Activated T-helper 2 cell treated with anti-CD3 and anti-CD28 coated beads, Interferon-gamma antibody, Interleukin-2, Interleukin-4, amounts not matched to agents 10 μg/mL and 5 μg/mL and 100 μg/mL, durations not matched to agents 14 hours and 24 hours and 36 hours (primary cell): Measurements from ENCODE around the gene LRRC3B. TPM values are rescaled to one million over a fixed set of nuclear protein-coding genes. Genes with fewer than 3 reads are reported as not detected.
"Not testable (repeated sequence)": the region's sequence is repeated elsewhere in the genome, so short reads cannot be mapped to it uniquely, and the experiment has no call there.

Experiments
- DNase-seq: peaks from one replicate; pipeline ENCODE4 v3.0.0; 2021; ENCODE audit warnings: low spot score
- H3K27ac Mint-ChIP-seq: one replicate; pipeline ENCODE4 v1.8.0; 2021; ENCODE audit warnings: mixed read lengths
- H3K27me3 Mint-ChIP-seq: one replicate; pipeline ENCODE4 v1.8.0; 2021; ENCODE audit warnings: low read depth, mixed read lengths
- H3K36me3 Mint-ChIP-seq: one replicate; pipeline ENCODE4 v1.8.0; 2021; ENCODE audit warnings: low read depth, mixed read lengths
- H3K4me1 Mint-ChIP-seq: one replicate; pipeline ENCODE4 v1.8.0; 2021; ENCODE audit warnings: low read depth, mixed read lengths
- H3K4me3 Mint-ChIP-seq: one replicate; pipeline ENCODE4 v1.8.0; 2021; ENCODE audit warnings: low read depth, mild to moderate bottlenecking, moderate library complexity, mixed read lengths
- H3K9me3 Mint-ChIP-seq: one replicate; pipeline ENCODE4 v1.8.0; 2021; ENCODE audit warnings: mixed read lengths
- intact Hi-C: fragments of 100-400 bp; cut with micrococcal nuclease; formaldehyde crosslinking; loops from one replicate; pipeline ENCODE4 v1.15.1; 2023
- total RNA-seq: library from RNA; stranded (reverse); gene quantifications from 2 replicates; pipeline ENCODE4 v1.2.3, GENCODE V29; 2022

Gene LRRC3B, protein sequence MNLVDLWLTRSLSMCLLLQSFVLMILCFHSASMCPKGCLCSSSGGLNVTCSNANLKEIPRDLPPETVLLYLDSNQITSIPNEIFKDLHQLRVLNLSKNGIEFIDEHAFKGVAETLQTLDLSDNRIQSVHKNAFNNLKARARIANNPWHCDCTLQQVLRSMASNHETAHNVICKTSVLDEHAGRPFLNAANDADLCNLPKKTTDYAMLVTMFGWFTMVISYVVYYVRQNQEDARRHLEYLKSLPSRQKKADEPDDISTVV
- not detected in 2 replicates for total RNA-seq

DNA sequence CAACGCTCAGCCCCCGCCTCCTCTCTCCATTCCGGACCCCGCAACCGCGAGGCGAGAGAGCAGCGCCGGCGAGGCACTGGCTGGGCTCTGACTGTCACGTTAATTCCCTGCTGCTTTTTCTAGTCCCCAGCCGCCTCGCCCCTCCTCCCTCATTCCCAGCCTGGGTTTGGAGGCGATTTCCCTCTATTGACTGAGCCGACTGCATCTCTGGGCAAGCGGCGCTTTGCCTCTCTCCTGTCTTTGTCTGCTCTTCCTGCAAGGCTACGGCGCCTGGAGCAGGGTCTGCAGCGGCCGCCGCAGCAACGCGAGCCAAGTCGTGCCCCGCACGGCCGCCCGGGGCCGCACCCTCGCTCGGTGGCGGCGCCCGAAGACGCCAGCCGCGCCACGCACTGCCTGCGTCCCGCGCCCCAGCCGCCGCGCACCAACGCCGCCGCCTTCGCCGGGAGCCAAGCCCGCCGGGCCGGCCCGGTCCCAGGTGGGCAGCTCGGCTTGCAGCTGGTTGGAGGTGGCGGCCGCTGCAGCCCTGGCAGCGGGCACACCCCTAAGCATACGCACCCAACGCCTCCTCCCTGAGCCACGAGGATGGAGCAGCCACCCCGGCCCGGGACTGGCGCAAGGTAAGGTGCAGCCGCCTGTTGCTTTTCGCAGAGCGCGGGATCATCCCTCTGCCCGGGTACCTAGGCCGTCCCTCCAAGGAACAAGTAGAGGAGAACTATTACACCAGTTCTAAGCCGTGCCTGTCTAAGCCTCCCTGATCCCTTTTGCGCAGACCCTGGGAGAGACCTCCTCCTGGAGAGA, at the start of gene LRRC3B:
TSS of gene LRRC3B (plus strand) at position 152 of the 798 bp plus-strand sequence. CDS start 86,901 bp downstream, outside the sequence.
- Mint-ChIP-seq H3K4me3 (no peak within 1 kb of the TSS), H3K9me3 (no peaks in the 10 kb centered on the region), H3K27me3 (peaks cover 31% of the 10 kb centered on the region)

DNA sequence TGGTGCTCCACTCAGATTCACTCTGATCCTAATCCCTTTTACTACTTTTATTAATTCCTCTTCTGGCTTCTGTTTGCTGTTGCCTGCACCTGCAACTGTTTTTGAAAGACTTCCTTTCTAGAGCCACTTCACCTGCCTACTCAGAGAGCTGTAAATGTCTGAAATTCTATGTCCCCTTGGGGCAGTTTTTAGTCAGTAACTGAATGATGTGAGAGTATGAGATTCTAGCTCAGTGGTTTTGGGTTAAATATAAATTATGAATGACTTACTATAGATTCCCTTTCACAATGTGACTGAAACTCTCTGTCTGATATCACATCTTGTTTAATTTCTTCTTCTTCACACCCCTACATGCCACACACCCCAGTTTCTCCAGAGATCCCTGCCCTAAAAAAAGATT, 47.8 kb upstream of the LRRC3B start:
- no peaks in the 10 kb centered on the region for H3K4me1 Mint-ChIP-seq
- intact Hi-C loops: no loop called here
- DNase-seq: no peak
- peaks cover 19% of the 10 kb centered on the region for H3K9me3 Mint-ChIP-seq
- H3K36me3 Mint-ChIP-seq: no peaks in the 10 kb centered on the region
- H3K27me3 Mint-ChIP-seq: no peaks in the 10 kb centered on the region
- no peak overlapping the region for H3K4me3 Mint-ChIP-seq
- no peak overlapping the region for H3K27ac Mint-ChIP-seq

More for the DNA sequence above, at the start of gene LRRC3B:
- H3K36me3 Mint-ChIP-seq: no peaks in the 10 kb centered on the region
- no peak within 1 kb of the TSS for H3K27ac Mint-ChIP-seq
- no peaks in the 10 kb centered on the region for H3K4me1 Mint-ChIP-seq
- intact Hi-C loops: no loop called here
- no peak for DNase-seq

DNA sequence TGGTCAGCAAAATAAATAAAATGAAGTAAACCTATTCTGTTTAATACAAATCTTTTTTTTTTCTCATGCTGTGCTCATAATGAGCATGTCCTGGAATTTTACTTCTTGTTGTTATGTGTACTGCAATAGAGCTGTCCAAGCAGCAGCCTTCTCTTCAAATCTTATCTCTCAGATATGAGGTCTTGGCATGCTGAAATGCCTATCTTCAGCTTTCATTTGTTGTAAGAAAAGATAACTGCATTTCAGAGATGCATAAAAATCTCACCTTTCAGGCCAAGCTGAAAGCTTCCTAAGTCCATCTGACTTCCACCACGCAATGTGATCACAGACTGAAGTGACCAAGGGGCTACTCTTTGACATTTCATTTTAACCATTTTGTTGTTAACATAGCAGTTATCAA, 43.5 kb upstream of the LRRC3B start:
- Mint-ChIP-seq H3K27ac (no peak overlapping the region), H3K4me1 (no peaks in the 10 kb centered on the region), H3K36me3 (no peaks in the 10 kb centered on the region), H3K27me3 (no peaks in the 10 kb centered on the region), H3K4me3 (no peak overlapping the region), H3K9me3 (peaks cover 16% of the 10 kb centered on the region)
- intact Hi-C loops: no loop called here
- DNase-seq: no peak

- no peak overlapping the region for H3K27ac Mint-ChIP-seq
- peaks cover 9% of the 10 kb centered on the region for H3K9me3 Mint-ChIP-seq
- no peak for DNase-seq
- intact Hi-C loops: no loop called here
- no peaks in the 10 kb centered on the region for H3K27me3 Mint-ChIP-seq
- no peaks in the 10 kb centered on the region for H3K36me3 Mint-ChIP-seq
- H3K4me1 Mint-ChIP-seq: no peaks in the 10 kb centered on the region
- no peak overlapping the region for H3K4me3 Mint-ChIP-seq
Measured at GRCh38 chr3:26587571-26587970, 35.0 kb upstream of the LRRC3B start.

GRCh38 chr3:26588931-26589330, 33.6 kb upstream of the LRRC3B start:
- Mint-ChIP-seq H3K9me3 (peaks cover 9% of the 10 kb centered on the region), H3K36me3 (no peaks in the 10 kb centered on the region), H3K27me3 (no peaks in the 10 kb centered on the region), H3K4me3 (no peak overlapping the region), H3K4me1 (no peaks in the 10 kb centered on the region), H3K27ac (no peak overlapping the region)
- DNase-seq: no peak
- intact Hi-C loops: no loop called here

DNA sequence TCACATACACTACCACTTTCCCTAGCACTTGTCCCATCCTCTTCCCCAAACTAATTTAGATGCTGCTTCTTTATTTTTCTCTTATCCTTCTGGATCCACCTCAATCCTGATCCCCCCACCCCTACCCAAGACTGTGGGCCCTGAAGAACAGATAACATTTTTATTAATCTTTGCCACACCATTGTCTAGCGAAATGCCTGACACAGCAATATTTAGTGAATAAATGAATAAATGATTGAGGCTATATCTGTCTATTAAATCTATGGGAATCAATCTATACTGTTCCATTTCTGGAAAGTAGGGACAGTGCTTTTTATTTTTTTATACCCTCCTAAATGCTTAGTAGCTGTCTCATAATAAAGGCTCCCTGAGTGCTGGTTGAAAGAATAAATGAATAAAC, 32.9 kb upstream of the LRRC3B start:
- Mint-ChIP-seq H3K36me3 (no peaks in the 10 kb centered on the region), H3K27me3 (no peaks in the 10 kb centered on the region), H3K9me3 (peaks cover 9% of the 10 kb centered on the region), H3K27ac (no peak overlapping the region), H3K4me1 (no peaks in the 10 kb centered on the region), H3K4me3 (no peak overlapping the region)
- no peak for DNase-seq
- intact Hi-C loops: no loop called here

DNA sequence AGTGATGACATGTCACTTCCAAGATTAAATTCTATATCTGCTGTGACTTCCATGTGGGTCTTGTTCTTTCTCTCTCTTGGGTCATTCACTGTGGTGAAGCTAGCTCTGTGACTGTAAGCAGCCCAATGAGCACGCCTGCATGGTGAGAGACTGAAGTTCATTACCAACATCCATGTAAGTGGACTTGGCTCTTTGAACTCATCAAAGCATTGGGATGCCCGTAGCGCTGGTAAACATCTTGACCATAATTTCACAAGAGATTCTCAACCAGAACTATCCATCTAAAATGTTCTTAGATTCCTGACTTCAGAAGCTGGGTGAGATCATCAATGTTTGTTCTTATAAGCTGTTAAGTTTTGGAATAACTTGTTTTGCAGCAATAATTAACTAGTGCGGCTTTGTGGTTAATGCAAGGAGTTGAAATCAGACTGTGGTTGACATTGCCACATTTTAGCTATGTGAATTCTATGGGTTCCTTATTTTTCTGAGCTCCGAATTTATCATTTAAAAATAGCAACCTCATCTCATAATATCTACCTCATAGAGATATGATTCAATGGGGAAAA, 31.6 kb upstream of the LRRC3B start:
- intact Hi-C loops: no loop called here
- Mint-ChIP-seq H3K9me3 (peaks cover 11% of the 10 kb centered on the region), H3K27me3 (no peaks in the 10 kb centered on the region), H3K4me1 (no peaks in the 10 kb centered on the region), H3K36me3 (no peaks in the 10 kb centered on the region), H3K27ac (no peak overlapping the region), H3K4me3 (no peak overlapping the region)
- DNase-seq: no peak

- intact Hi-C loops: no loop called here
- H3K27me3 Mint-ChIP-seq: no peaks in the 10 kb centered on the region
- no peak overlapping the region for H3K4me3 Mint-ChIP-seq
- no peak for DNase-seq
- no peak overlapping the region for H3K27ac Mint-ChIP-seq
- H3K4me1 Mint-ChIP-seq: no peaks in the 10 kb centered on the region
- peaks cover 12% of the 10 kb centered on the region for H3K9me3 Mint-ChIP-seq
- no peaks in the 10 kb centered on the region for H3K36me3 Mint-ChIP-seq
Measured at GRCh38 chr3:26591926-26592325, 30.6 kb upstream of the LRRC3B start.

DNA sequence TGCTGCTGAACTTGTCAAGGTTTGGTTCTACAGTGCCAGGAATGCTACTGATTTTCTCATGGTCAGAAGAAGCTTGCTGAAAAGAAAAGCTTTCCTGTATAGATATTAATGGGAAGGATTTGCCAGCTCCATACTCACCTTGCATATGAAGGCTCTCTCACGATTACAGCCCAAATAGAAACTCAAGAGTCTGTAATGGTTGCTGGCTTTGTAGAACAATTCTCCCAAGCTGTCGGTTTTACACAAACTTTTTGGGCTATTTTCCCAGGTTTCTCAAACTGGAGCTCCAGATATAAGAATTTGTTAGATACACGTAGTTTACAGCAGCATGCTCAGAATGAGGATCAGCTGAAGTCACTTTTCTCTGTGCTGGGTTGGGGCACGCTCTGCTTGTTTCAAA, 30.1 kb upstream of the LRRC3B start:
- no peak for DNase-seq
- intact Hi-C loops: no loop called here
- Mint-ChIP-seq H3K36me3 (no peaks in the 10 kb centered on the region), H3K4me1 (no peaks in the 10 kb centered on the region), H3K27ac (no peak overlapping the region), H3K27me3 (no peaks in the 10 kb centered on the region), H3K4me3 (no peak overlapping the region), H3K9me3 (peaks cover 12% of the 10 kb centered on the region)

- Mint-ChIP-seq H3K4me1 (no peaks in the 10 kb centered on the region), H3K36me3 (no peaks in the 10 kb centered on the region), H3K27ac (no peak overlapping the region), H3K4me3 (no peak overlapping the region), H3K27me3 (no peaks in the 10 kb centered on the region), H3K9me3 (peaks cover 3% of the 10 kb centered on the region)
- no peak for DNase-seq
- intact Hi-C loops: no loop called here
Measured at GRCh38 chr3:26596335-26596734, 26.2 kb upstream of the LRRC3B start.

GRCh38 chr3:26603311-26603710, 19.3 kb upstream of the LRRC3B start:
- intact Hi-C loops, H3K27me3 Mint-ChIP-seq, H3K4me1 Mint-ChIP-seq, H3K4me3 Mint-ChIP-seq, H3K36me3 Mint-ChIP-seq, DNase-seq, H3K27ac Mint-ChIP-seq: not testable (repeated sequence)
- peaks cover 30% of the 10 kb centered on the region for H3K9me3 Mint-ChIP-seq

- intact Hi-C loops, H3K27ac Mint-ChIP-seq, H3K27me3 Mint-ChIP-seq, H3K4me1 Mint-ChIP-seq, H3K36me3 Mint-ChIP-seq, DNase-seq, H3K4me3 Mint-ChIP-seq: not testable (repeated sequence)
- H3K9me3 Mint-ChIP-seq: peaks cover 30% of the 10 kb centered on the region
Measured at GRCh38 chr3:26603771-26604170, 18.8 kb upstream of the LRRC3B start.

DNA sequence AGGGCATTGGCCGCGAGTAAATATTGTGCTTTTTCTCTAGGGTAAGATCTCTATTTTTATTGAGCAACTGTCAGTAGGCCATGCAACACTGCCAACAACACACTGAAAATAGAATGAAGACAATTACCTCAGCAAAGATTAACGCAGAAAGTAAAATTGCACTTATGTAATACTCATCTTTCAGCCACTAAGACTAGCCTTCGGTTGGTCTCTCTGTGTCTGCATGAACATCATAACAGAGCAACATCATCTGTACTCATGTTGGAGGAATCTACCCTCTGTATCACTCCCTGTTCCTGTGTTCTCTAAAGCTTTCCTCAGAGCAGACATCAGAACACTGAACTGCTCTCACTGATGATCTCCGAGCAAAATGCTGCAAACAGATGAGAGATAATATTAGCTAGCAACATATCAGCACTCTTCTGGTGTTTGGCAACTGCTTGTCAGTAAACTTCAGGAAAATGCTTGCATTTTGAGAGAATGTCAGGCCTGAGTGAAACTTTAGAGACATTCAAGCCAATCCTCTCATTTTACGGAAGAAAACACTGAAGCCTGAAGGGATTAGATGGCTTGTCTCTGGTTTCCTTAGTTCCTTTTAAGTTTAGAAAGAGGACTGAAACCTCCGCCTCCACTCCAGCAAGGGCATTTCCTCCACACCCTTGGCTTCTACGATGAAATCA, 8.4 kb upstream of the LRRC3B start:
- H3K27me3 Mint-ChIP-seq: no peaks in the 10 kb centered on the region
- no peak for DNase-seq
- H3K4me3 Mint-ChIP-seq: no peak overlapping the region
- H3K9me3 Mint-ChIP-seq: no peaks in the 10 kb centered on the region
- no peaks in the 10 kb centered on the region for H3K36me3 Mint-ChIP-seq
- H3K27ac Mint-ChIP-seq: no peak overlapping the region
- H3K4me1 Mint-ChIP-seq: no peaks in the 10 kb centered on the region
- intact Hi-C loops: no loop called here
